ENCODE results near the gene CPVL.

The CPVL gene

GRCh38 chr7:29040579-29040925 is 105.8 kb downstream of the CPVL start:
- no peak for DNase-seq

GRCh38 chr7:29039821-29040578 is 106.3 kb downstream of the CPVL start:
- DNase-seq: no peak

GRCh38 chr7:29038463-29038862 is 107.9 kb downstream of the CPVL start:
- no peak for DNase-seq

GRCh38 chr7:29035044-29035740 is 111.1 kb downstream of the CPVL start:
- DNase-seq: no peak

- DNase-seq: no peak
These were observed 112.8 kb downstream of the CPVL start for GRCh38 chr7:29033584-29033983.

GRCh38 chr7:29032146-29032545 is 114.2 kb downstream of the CPVL start:
- DNase-seq: no peak

GRCh38 chr7:29030781-29031275 is 115.5 kb downstream of the CPVL start:
- no peak for DNase-seq

GRCh38 chr7:29022291-29022988 is 123.9 kb downstream of the CPVL start:
- no peak for DNase-seq

GRCh38 chr7:29019896-29020295 is 126.4 kb downstream of the CPVL start:
- no peak for DNase-seq

GRCh38 chr7:29019387-29019786 is 127.0 kb downstream of the CPVL start:
- no peak for DNase-seq

GRCh38 chr7:29017713-29018112 is 128.6 kb downstream of the CPVL start:
- DNase-seq: no peak

- DNase-seq: no peak
These were observed 131.6 kb downstream of the CPVL start for GRCh38 chr7:29014725-29015124.

GRCh38 chr7:29013931-29014330 is 132.4 kb downstream of the CPVL start:
- no peak for DNase-seq

GRCh38 chr7:29013082-29013695 is 133.1 kb downstream of the CPVL start:
- no peak for DNase-seq

GRCh38 chr7:29009947-29010346 is 136.4 kb downstream of the CPVL start:
- DNase-seq: no peak

GRCh38 chr7:29008590-29008989 is 137.7 kb downstream of the CPVL start:
- DNase-seq: no peak

GRCh38 chr7:29007127-29007526 is 139.2 kb downstream of the CPVL start:
- DNase-seq: no peak

- no peak for DNase-seq
These were observed 140.5 kb downstream of the CPVL start for GRCh38 chr7:29005829-29006228.

GRCh38 chr7:29005406-29005805 is 140.9 kb downstream of the CPVL start:
- DNase-seq: no peak

GRCh38 chr7:29003703-29004102 is 142.6 kb downstream of the CPVL start:
- no peak for DNase-seq

- DNase-seq: no peak
These were observed 145.6 kb downstream of the CPVL start for GRCh38 chr7:29000717-29001076.

- DNase-seq: no peak
These were observed 146.2 kb downstream of the CPVL start for GRCh38 chr7:28999895-29000716.

- DNase-seq: no peak
These were observed 146.9 kb downstream of the CPVL start for GRCh38 chr7:28999427-28999826.
